Central memory CD4-positive, alpha-beta T cell (primary cell): Measurements from ENCODE around the gene GMPS.
"Not testable (repeated sequence)": the region's sequence is repeated elsewhere in the genome, so short reads cannot be mapped to it uniquely, and the experiment has no call there.

ENCODE experiments used
- DNase-seq: peaks from one replicate; pipeline ENCODE4 v3.0.0; 2022

Gene GMPS

DNA sequence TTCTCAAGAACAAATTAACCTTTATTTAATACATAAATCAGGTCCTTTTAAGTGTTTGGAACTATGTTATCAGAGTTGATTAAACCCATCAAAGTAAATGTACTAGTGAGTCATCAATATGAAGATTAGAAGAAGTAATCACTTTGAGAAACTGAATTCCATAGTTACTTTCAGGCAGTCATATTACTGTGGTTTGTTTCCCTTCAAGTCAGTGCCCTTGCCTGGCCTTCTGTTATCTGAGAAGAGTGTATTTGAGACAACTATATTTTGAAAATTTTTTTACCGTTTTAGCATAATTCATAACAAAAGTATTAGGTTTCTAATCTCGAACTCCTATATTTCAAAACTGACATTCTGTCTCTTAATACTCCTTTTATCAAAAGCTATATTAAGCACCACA is 73.6 kb downstream of the GMPS start:
- DNase-seq: no peak

- DNase-seq: no peak
These were observed 75.7 kb downstream of the GMPS start for GRCh38 chr3:155946178-155946577.

DNA sequence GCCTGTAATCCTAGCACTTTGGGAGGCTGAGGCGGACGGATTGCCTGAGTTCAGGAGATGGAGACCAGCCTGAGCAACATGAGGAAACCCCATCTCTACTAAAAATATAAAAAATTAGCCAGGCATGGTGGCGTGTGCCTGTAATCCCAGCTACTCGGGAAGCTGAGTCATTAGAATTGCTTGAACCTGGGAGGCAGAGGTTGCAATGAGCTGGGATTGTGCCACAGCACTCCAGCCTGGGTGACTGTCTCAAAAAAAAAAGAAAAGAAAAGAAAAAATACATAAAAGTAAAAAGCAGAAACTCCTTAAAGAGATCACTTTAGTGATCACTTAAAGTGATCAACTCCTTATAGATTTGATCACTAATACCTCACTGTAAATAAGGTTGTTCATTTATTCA is 78.0 kb downstream of the GMPS start:
- no peak for DNase-seq

DNA sequence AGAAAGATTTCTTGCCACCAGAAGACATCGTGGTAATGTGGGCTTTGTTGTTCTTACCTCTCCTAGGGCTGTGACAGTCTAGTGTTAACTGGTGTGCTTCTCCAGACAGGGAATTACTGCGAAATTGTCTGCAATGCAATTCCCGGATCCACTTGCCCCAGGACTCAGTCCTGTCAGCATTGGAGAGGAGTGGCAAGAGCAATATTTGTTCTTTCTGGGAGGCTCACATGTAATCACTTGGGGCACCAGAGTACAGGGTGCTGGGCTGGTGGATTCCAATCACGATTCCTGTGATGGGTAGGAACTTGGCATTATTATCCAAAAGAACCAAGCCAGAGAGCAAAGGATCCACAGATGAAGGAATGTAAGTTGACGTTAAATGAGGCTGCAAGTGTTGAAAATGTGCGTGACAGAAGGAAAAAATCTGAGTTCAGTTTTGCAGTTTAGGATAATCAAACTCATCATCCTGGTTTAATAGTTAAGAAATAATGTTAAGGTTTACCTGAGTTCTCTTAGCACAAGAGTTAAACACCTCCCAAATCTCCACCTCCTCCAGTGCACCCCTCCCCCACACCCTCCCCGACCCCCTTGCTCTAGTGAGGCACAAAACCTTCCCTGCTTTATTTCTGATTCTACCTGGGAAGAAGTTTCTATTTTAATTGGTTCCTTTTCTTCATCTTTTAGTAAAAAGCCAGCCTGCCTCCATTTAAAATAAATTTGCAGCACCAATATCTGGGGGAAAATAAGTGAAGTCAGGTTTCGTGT is 79.2 kb downstream of the GMPS start:
- DNase-seq: no peak

DNA sequence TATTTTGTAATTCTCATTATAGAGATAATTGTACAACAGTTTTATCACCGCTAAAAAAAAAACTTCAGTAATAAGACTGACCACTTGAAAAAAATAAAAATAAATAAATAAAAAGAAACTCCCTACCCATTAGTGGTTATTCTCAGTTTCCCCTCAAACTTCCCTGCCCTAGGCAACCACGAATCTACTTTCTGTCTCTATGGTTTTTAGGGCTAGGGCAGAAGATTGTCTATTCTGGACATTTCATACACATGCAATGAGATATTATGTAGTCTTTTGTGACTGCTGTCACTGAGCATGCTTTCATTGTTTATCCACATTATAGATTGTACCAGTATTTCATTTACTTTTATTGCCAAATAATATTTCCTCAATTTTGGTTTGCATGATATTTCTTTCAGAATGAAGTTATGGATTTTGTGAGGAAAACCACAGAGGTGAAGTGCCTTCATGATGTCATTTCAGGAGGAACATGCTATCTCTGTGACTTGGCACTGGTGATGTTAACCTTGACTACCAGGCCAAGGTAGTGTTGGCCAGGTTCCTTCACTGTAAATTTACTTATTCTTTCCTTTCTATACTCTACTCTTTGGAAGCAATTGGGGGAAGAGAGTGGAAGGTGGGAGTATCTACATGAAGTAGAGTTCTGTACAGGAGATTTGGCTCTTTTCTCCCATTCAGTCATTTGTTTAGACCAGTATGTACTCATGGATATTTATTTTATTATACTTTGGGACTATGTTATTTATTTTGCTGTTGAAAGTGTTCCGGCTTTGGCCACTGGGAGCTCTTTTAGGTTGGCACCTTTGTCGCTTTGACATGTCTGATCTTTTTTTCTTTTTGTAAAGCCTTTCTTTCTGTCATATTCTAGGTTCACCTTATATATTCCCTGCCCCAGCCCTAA is 86.3 kb downstream of the GMPS start:
- DNase-seq: no peak

DNA sequence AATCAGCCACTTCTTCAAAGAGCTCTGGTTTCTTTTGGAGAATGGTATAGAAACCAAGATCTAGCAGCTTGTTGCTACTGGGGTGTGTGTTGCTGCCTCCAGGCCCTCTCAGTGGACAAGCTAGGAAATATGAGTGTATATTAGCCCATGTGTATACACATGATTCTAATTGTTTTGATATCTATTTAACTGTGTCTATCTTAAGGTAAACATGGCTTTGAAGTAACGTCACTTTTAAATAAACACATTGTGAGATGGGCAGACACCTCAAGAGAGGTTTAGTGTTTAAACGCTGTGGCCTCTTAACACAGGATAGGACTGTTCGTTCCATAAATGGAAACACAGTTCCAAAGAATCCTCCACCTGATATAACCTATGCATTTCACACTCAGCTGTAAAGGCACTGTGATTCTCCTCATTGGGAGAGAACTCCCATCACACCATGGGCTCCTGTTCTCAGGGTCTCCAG is 87.0 kb downstream of the GMPS start:
- no peak for DNase-seq

DNA sequence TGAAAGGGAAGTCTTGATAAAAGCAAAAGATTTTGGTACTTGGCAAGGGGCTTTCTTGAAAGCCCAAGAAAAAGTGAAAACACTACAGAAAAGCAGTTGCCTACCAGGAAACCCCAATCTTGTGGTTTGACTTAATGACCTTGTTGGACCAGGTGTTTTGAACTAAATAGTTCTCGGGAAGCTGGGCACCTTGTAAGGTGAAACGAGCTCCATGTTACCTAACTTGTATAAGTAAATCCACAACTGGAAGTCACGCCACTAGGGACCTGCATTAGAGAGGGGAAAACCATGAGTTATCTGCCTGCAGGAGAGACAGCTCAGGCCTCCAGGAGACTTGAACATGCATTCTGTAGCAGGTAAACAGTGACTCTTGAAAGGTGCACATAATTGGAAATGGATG is 88.2 kb downstream of the GMPS start:
- DNase-seq: no peak

GRCh38 chr3:155960060-155960459 is 89.6 kb downstream of the GMPS start:
- no peak for DNase-seq

GRCh38 chr3:155961044-155961443 is 90.6 kb downstream of the GMPS start:
- not testable (repeated sequence) for DNase-seq

GRCh38 chr3:155963570-155963969 is 93.1 kb downstream of the GMPS start:
- no peak for DNase-seq

DNA sequence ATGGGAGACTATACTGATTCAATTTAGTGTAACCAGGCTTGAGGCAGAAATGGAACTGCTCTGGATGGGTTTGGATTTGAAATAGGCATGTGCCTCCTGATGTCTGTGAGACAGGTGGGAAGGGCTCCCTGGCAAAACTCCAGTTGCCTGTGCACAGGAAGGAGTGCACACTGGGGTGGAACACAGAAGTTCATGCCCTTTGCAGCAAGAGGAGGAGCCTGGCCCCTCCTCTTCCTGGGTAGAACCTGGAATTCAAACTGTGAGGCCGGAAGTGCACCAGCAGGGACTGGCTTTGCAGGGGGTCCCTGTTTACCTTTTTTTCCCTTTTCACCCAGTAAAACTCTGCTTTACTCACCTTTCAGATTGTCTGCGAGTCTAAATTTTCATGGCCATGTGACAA is 99.9 kb downstream of the GMPS start:
- no peak for DNase-seq

- no peak for DNase-seq
These were observed 102.6 kb downstream of the GMPS start for GRCh38 chr3:155972885-155973584.

GRCh38 chr3:155978324-155978723 is 107.9 kb downstream of the GMPS start:
- no peak for DNase-seq

DNA sequence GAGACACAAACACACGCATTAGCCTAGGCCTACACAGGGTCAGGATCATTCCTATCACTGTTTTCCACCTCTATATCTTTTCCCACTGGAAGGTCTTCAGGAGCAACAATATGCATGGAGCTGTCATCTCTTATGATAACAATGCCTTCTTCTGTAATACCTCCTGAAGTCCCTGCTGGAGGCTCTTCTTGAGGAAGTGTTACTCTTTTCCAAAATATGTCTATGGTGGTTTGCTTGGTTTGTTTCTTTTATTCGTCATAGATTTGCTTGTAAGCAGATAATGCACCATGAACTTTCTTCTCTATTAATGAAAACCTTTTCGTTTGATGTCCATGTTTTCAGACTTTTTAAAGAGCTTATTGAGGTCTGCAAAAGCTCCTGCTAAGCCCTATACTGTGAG is 109.3 kb downstream of the GMPS start:
- no peak for DNase-seq

GRCh38 chr3:155981669-155982068 is 111.2 kb downstream of the GMPS start:
- DNase-seq: no peak

GRCh38 chr3:155983834-155984474 is 113.5 kb downstream of the GMPS start:
- DNase-seq: no peak

DNA sequence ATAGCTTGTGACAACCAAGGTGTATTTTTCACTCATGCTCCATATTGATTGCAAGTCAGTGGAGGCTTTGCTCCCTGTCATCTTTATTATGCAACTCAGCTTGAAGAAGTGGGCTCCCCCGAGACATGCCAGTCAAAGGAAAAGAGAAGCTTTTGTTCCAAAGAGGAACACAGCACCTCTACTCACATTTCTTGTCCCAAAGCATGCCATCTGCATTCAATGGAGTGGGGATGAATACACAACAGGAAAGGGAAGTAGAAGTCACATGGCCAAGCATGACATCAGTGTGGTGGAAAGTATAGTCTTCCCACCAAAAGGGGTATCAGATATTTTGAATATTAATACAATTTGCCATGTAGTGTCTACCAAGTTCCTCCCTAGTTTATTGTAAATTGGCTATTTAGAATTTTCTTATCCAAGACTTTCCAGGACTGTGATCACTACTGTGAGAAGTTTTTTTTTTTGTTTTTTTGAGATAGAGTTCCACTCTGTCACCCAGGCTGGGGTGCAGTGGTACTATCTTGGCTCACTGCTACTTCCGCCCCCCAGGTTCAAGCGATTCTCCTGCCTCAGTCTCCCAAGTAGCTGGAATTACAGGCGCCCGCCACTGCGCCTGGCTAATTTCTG is 114.5 kb downstream of the GMPS start:
- DNase-seq: no peak

- no peak for DNase-seq
These were observed 119.1 kb downstream of the GMPS start for GRCh38 chr3:155989536-155989935.

DNA sequence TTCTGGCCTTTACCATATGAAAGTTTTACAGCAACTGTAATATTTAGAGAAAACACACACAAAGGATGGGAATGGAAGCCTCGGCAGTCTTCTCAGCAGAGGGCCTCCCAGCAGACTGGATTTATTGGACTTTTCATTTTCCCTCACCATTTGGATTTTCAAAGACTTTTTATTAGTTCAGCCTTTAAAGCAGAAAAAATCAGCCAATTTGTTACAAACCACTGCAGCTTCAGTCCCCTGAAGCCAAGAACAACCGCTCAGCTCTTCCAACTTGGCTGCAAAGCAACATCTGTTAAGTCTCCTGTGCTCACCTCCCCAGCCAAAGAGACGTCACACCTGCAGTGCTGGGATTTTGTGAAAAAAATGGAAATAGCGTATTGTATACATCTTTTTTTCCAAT is 120.8 kb downstream of the GMPS start:
- no peak for DNase-seq

- no peak for DNase-seq
These were observed 121.4 kb downstream of the GMPS start for GRCh38 chr3:155991847-155992246.
